Astrocyte of the spinal cord (primary cell): Measurements from ENCODE around the gene MOG.

Experiments used
- DNase-seq: peaks from one replicate; pipeline ENCODE4 v3.0.0; 2011; ENCODE audit warnings: low read depth, low spot score
- H3K4me3 ChIP-seq: 2 replicates; pipeline ENCODE4 v1.5.1; 2011; ENCODE audit warnings: low read depth, mild to moderate bottlenecking, low read length, moderate library complexity
- in situ Hi-C: cut with HindIII; loops from 2 replicates; pipeline ENCODE4 v1.10.0; 2017; ENCODE audit warnings: low sequenced_read_pairs
- TF ChIP-seq, protein P1 (sequence below): IDR thresholded peaks from 2 replicates; pipeline ENCODE4 v1.5.1; 2012; ENCODE audit warnings: low read depth, mild to moderate bottlenecking, low read length, inconsistent platforms

Gene MOG

GRCh38 chr6:29620630-29621029 is 36.3 kb upstream of the MOG start:
- DNase-seq: no peak
- no peak overlapping the region for H3K4me3 ChIP-seq
- TF ChIP-seq, protein P1, sequence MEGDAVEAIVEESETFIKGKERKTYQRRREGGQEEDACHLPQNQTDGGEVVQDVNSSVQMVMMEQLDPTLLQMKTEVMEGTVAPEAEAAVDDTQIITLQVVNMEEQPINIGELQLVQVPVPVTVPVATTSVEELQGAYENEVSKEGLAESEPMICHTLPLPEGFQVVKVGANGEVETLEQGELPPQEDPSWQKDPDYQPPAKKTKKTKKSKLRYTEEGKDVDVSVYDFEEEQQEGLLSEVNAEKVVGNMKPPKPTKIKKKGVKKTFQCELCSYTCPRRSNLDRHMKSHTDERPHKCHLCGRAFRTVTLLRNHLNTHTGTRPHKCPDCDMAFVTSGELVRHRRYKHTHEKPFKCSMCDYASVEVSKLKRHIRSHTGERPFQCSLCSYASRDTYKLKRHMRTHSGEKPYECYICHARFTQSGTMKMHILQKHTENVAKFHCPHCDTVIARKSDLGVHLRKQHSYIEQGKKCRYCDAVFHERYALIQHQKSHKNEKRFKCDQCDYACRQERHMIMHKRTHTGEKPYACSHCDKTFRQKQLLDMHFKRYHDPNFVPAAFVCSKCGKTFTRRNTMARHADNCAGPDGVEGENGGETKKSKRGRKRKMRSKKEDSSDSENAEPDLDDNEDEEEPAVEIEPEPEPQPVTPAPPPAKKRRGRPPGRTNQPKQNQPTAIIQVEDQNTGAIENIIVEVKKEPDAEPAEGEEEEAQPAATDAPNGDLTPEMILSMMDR: no peak
- in situ Hi-C loops: no loop called here

GRCh38 chr6:29624520-29624961 is 32.4 kb upstream of the MOG start:
- H3K4me3 ChIP-seq: no peak overlapping the region
- in situ Hi-C loops: no loop called here
- no peak for DNase-seq
- TF ChIP-seq, protein P1: no peak

- TF ChIP-seq, protein P1: no peak
- no peak for DNase-seq
- in situ Hi-C loops: no loop called here
- no peak overlapping the region for H3K4me3 ChIP-seq
Observed at GRCh38 chr6:29625337-29625930, 31.5 kb upstream of the MOG start.

GRCh38 chr6:29626948-29627754 is 29.7 kb upstream of the MOG start:
- DNase-seq: no peak
- in situ Hi-C loops: no loop called here
- H3K4me3 ChIP-seq: peak overlapping the region; percentile 74
- TF ChIP-seq, protein P1: no peak

DNA sequence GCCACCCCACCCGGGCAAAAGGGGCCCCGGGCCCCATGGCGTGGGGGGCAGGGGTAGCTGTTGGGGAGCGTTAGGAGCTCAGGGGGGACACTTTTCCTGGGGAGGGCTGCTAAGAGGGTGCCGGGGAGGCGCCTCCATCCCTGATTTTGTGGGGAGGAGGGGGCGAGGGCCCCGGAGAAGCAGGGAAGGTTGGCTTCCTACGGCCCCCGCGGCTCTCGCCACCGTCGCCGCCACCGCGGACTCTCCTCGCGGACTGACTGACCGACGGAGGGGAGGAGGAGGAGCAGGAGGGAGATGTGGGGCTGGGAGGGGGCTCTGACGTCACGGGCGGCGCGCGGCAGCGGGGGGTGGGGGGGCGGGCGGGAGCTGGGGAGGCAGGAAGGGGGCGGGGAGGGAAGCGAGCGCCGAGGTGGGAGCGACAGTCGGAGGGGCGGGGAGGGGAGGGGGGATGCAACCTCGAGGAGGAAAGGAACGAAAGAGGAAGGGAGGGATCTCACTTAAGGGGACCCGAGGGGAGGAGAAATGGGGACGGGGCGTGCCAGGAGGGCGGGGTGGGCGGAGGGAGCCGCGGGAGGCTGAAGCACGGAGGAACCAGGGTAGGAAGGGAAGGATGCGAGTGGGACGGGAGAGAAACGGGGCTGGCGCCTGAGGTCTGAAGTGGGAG is 29.0 kb upstream of the MOG start:
- peak; percentile 91 for DNase-seq
- H3K4me3 ChIP-seq: peak overlapping the region; percentile 74
- TF ChIP-seq, protein P1: no peak
- in situ Hi-C loops: no loop called here

- peak overlapping the region; percentile 74 for H3K4me3 ChIP-seq
- in situ Hi-C loops: no loop called here
- TF ChIP-seq, protein P1: peak; percentile 83
- DNase-seq: peak; percentile 76
Observed at GRCh38 chr6:29628419-29629281, 28.2 kb upstream of the MOG start.
